Lower lobe of right lung (tissue), 2 donors: ENCODE data around the gene PHTF2. TPM values are rescaled to one million over a fixed set of nuclear protein-coding genes. Genes with fewer than 3 reads are reported as not detected.

ENCODE experiments used
- ATAC-seq, 2 donors: fragments of 200-7000 bp; cut with Tn5 transposase; one replicate each; pipeline ENCODE4 v1.9.1; 2020 to 2022; ENCODE audit warnings: mild to moderate bottlenecking in 2 of 2, moderate library complexity in 2 of 2
- DNase-seq: peaks from one replicate; pipeline ENCODE4 v3.0.0-alpha.2; 2020
- H3K27ac ChIP-seq: fragments of 200-600 bp; one replicate; pipeline ENCODE4 v1.8.0; 2022
- H3K27me3 ChIP-seq: fragments of 200-600 bp; one replicate; pipeline ENCODE4 v1.8.0; 2022; ENCODE audit warnings: low read depth
- H3K36me3 ChIP-seq: fragments of 200-600 bp; one replicate; pipeline ENCODE4 v1.8.0; 2022; ENCODE audit warnings: mild to moderate bottlenecking
- H3K4me1 ChIP-seq: fragments of 200-600 bp; one replicate; pipeline ENCODE4 v1.8.0; 2022
- H3K4me3 ChIP-seq: fragments of 200-600 bp; one replicate; pipeline ENCODE4 v1.8.0; 2022; ENCODE audit warnings: mild to moderate bottlenecking
- H3K9me3 ChIP-seq: fragments of 200-600 bp; one replicate; pipeline ENCODE4 v1.8.0; 2022
- intact Hi-C: fragments of 100-400 bp; cut with DNase I; formaldehyde crosslinking; loops from one replicate; pipeline ENCODE4 v1.11.0; 2022
- total RNA-seq: library from RNA; stranded (reverse); fragmentation: NEBNext Ultra II Directional; extraction: Animal tissue kit (Norgen Biotek cat#: 25700); gene quantifications from one replicate; pipeline ENCODE4 v1.2.1, GENCODE V29; 2021
- TF ChIP-seq, protein P1 (sequence below): fragments of 200-600 bp; IDR thresholded peaks from one replicate; pipeline ENCODE4 v1.8.0; 2022; ENCODE audit warnings: antibody characterized with exemption, mild to moderate bottlenecking
- donor health status: DM: no; HTN: yes; CAD: no; lungs with severe emphysema.

PHTF2 gene
- total RNA-seq, 1 donor from 2014 or later: 15.2 TPM

GRCh38 chr7:77893813-77894212 lies 95.2 kb downstream of the PHTF2 start:
- Histone ChIP-seq H3K36me3 (no peaks in the 10 kb centered on the region), H3K9me3 (no peaks in the 10 kb centered on the region), H3K4me1 (no peaks in the 10 kb centered on the region), H3K27me3 (no peaks in the 10 kb centered on the region), H3K4me3 (no peak overlapping the region), H3K27ac (no peak overlapping the region)
- DNase-seq (no peak), ATAC-seq (no peak)
- intact Hi-C loops: no loop called here
- TF ChIP-seq, protein P1, sequence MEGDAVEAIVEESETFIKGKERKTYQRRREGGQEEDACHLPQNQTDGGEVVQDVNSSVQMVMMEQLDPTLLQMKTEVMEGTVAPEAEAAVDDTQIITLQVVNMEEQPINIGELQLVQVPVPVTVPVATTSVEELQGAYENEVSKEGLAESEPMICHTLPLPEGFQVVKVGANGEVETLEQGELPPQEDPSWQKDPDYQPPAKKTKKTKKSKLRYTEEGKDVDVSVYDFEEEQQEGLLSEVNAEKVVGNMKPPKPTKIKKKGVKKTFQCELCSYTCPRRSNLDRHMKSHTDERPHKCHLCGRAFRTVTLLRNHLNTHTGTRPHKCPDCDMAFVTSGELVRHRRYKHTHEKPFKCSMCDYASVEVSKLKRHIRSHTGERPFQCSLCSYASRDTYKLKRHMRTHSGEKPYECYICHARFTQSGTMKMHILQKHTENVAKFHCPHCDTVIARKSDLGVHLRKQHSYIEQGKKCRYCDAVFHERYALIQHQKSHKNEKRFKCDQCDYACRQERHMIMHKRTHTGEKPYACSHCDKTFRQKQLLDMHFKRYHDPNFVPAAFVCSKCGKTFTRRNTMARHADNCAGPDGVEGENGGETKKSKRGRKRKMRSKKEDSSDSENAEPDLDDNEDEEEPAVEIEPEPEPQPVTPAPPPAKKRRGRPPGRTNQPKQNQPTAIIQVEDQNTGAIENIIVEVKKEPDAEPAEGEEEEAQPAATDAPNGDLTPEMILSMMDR: no peak

DNA sequence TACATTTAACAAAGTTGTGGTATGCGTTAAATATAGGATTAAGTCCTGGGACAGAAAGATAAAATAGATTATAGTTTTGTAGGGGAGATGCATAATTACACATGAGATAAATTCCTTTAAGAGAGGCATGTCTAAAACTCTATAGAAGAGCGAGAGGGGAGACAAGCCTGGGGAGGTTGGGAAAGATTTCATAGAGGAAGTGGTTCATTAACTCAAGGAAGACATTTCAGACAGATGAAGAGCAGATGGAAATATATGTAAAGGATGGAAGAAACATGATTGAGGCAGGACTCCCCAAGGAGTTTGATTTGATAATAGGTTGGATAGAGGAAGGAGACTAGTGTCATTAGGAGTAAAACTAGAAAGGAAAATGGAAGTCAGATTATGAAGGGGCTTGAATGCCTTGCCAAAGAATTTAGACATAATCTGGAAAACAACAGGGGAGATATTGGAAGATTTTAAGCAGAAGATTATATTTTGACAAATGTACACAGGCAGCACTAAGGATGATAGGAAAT lies 96.1 kb downstream of the PHTF2 start:
- Histone ChIP-seq H3K36me3 (no peaks in the 10 kb centered on the region), H3K27me3 (no peaks in the 10 kb centered on the region), H3K4me1 (no peaks in the 10 kb centered on the region), H3K4me3 (no peak overlapping the region), H3K27ac (no peak overlapping the region), H3K9me3 (no peaks in the 10 kb centered on the region)
- ATAC-seq (no peak), DNase-seq (no peak)
- TF ChIP-seq, protein P1: no peak
- intact Hi-C loops: no loop called here

DNA sequence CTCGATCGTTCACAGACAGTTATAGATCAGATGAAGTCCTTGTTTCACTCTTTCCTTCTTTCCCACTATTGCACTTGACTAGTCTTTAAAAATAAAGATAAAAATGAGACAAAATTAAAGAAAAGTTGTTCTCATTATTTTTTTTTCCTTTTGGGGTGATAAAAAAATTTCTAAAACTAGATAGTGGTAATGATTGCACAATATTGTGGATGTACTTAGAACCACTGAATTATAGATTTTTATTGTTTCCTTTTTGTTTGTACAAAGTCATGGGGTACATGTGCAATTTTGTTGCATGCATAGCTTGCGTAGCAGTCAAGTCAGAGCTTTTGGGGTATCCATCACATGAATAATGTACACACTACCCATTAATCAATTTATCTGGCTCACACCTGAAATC lies 97.3 kb downstream of the PHTF2 start:
- ATAC-seq: no peak
- Histone ChIP-seq H3K9me3 (no peaks in the 10 kb centered on the region), H3K36me3 (peaks cover under 1% of the 10 kb centered on the region), H3K27me3 (no peaks in the 10 kb centered on the region), H3K4me1 (no peaks in the 10 kb centered on the region), H3K27ac (no peak overlapping the region), H3K4me3 (no peak overlapping the region)
- DNase-seq: no peak
- TF ChIP-seq, protein P1: no peak
- intact Hi-C loops: no loop called here

DNA sequence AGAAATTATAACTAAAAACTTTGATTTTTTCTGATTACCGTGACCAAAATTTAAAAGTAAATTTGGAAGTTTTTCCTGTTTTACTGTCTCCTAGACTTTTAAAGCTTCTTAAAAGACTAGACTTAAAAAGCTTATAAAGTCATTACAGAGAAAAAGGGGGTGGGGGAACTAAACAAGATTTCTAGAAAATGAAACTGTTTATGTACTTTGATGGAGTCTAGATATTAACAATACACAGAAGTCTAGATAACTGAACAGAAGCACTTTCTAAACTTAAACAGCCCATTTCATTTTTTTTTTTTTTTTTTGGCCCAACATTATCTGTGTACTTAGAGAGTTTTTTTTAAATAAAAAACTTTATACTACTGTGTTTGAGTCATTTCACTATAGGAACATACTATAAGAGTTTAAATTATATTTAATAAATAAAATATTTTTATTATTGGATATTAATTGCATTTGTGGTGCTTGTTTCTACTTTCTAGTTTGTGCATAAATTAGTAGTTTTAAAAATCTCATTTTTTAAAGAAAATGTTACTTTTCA lies 98.5 kb downstream of the PHTF2 start:
- DNase-seq (no peak), ATAC-seq (no peak)
- no peak overlapping the region for H3K4me3 ChIP-seq
- H3K27me3 ChIP-seq: no peaks in the 10 kb centered on the region
- intact Hi-C loops: no loop called here
- H3K4me1 ChIP-seq: no peaks in the 10 kb centered on the region
- no peak overlapping the region for H3K27ac ChIP-seq
- H3K36me3 ChIP-seq: peaks cover 5% of the 10 kb centered on the region
- TF ChIP-seq, protein P1: no peak
- H3K9me3 ChIP-seq: no peaks in the 10 kb centered on the region

- Histone ChIP-seq H3K27me3 (no peaks in the 10 kb centered on the region), H3K9me3 (no peaks in the 10 kb centered on the region)
- intact Hi-C loops: no loop called here
Measured at GRCh38 chr7:77899516-77899915, 100.9 kb downstream of the PHTF2 start.

More at GRCh38 chr7:77899516-77899915, 100.9 kb downstream of the PHTF2 start:
- Histone ChIP-seq H3K4me1 (no peaks in the 10 kb centered on the region), H3K4me3 (no peak overlapping the region), H3K27ac (no peak overlapping the region), H3K36me3 (peaks cover 5% of the 10 kb centered on the region)
- TF ChIP-seq, protein P1: no peak
- no peak for ATAC-seq
- no peak for DNase-seq
